ENCODE measurements around the gene PWWP2B. TPM values are rescaled to one million over a fixed set of nuclear protein-coding genes. Genes with fewer than 3 reads are reported as not detected.
A peak's percentile ranks its signal among the peaks of the same experiment; 100 is the strongest.

PWWP2B gene
- total RNA-seq, 5 donors from 2014 or later (not counting 1 experiment from before 2014, with no cell fraction given) = 11.5 to 15.3 (median 13.6) TPM

DNA sequence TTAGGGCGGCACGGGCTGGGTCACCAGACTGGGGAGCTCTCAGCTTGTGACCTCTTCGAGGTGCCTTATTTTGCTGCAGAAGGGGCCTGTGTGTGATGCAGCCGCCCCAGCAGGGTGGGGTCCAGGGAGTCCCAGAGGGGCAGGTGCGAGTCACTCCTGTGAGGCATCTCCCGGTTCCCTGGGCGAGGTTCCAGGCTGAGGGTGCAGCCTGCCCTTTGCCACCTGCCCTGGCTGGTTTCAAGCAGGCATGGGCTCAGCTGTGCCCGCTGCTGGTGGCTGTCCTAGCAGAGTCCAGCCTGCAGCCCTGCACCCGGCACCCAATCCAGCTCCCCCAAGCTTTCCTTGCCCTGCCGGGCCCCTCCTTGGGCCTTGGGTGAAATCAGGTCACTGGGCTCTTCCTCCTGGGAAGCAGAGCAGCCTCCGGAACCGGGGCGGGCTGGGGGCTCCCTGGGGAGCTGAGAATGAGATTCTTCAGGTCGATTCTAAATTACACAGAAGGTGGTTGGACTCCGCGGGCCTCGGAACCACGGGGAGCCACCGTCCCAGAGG is 64.8 kb downstream of the PWWP2B start:
- CTCF ChIA-PET = no interaction called here
- H3K9me3 Mint-ChIP-seq = no peaks in the 10 kb centered on the region
- no peaks in the 10 kb centered on the region for H3K36me3 Mint-ChIP-seq
- no peaks in the 10 kb centered on the region for H3K36me3 ChIP-seq (ENCODE audit: control insufficient read depth in 2 of 2, extremely low read depth in 1 of 2, insufficient read depth in 1 of 2, low read length in 1 of 2)
- no peak overlapping the region for H3K4me3 Mint-ChIP-seq
- WGBS (ENCODE audit: insufficient coverage) = 85% methylated on average over 14 of the region's 19 CpGs
- H3K4me1 Mint-ChIP-seq = peaks cover 2 to 5% (median 3%) of the 10 kb centered on the region in 3 donors
- H3K4me1 ChIP-seq (ENCODE audit: control insufficient read depth in 1 of 2, extremely low read depth in 1 of 2, insufficient read depth in 2 of 2, low read length in 2 of 2) = peaks cover 0 to 8% of the 10 kb centered on the region in 2 experiments
- no peak overlapping the region for H3K4me3 ChIP-seq (ENCODE audit: control insufficient read depth in 1 of 2, extremely low read depth in 1 of 2, low read length in 1 of 2)
- peaks cover 0 to 2% of the 10 kb centered on the region in 2 donors for H3K27me3 Mint-ChIP-seq
- ATAC-seq (replicated peaks in 1 of 4) (no peak), DNase-seq (no peak)
- H3K27ac Mint-ChIP-seq = no peak overlapping the region
- H3K27ac ChIP-seq (ENCODE audit: low read length) = no peak overlapping the region
- no peaks in the 10 kb centered on the region for H3K9me3 ChIP-seq
- H3K27me3 ChIP-seq (replicated peaks in 1 of 2; ENCODE audit: control insufficient read depth in 2 of 2, extremely low read depth in 1 of 2, insufficient read depth in 2 of 2, low read length in 1 of 2) = peaks cover 0 to 53% of the 10 kb centered on the region in 2 experiments
- POLR2A ChIA-PET = interaction anchor here in 1 of 2 donors (0.6 kb wide), 1 partner anchor 849 kb away, joined by 3 read pairs; no protein-coding TSS in a partner anchor

DNA sequence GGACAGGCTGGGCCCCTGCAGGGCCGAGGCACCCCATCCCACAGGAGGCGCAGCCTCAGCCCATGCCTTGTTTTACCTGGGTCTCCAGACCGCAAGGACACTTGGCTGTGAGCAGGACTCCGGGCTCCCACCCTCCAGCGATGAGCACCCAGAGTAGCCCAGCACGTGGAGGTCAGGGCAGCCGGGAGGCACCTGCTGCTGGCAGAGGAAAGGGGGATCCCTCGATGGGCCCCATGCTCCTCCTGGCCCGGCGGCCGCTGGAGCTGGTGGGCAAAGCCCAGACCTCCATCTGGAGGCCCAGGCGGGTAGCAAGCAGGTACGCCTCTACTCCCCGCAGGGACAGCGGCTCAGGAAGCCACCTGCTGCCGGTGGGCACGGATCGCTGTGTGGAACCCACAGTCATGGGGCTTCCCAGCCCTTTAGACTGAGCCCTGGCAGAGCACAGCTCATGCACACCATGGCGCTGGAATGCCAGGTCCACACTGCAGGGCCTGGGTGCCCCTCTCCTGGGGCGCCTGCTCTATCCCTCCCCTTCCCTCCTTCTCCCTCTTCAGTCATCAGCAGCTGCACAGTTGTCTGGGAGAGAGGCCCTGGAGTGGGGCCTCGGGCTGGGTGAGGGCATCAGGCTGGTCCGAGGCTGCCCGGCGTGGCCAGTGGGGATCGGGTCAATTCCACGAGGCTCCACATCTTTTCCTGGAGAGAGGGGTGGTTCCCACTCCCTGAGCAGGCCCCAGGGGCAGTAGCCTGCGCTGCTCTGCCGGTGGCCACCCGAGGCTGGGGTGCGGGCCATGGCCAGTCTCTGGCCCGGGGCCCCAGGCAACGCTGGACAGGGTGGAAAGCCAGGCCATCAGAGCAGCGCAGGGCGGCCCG is 65.7 kb downstream of the PWWP2B start:
- no peak overlapping the region for H3K4me3 Mint-ChIP-seq
- H3K9me3 Mint-ChIP-seq = no peaks in the 10 kb centered on the region
- Histone ChIP-seq H3K27me3 (replicated peaks in 1 of 2; ENCODE audit: control insufficient read depth in 2 of 2, extremely low read depth in 1 of 2, insufficient read depth in 2 of 2, low read length in 1 of 2) (peaks cover 0 to 53% of the 10 kb centered on the region in 2 experiments), H3K9me3 (no peaks in the 10 kb centered on the region), H3K4me3 (ENCODE audit: control insufficient read depth in 1 of 2, extremely low read depth in 1 of 2, low read length in 1 of 2) (no peak overlapping the region), H3K27ac (ENCODE audit: low read length) (no peak overlapping the region), H3K36me3 (ENCODE audit: control insufficient read depth in 2 of 2, extremely low read depth in 1 of 2, insufficient read depth in 1 of 2, low read length in 1 of 2) (no peaks in the 10 kb centered on the region), H3K4me1 (ENCODE audit: control insufficient read depth in 1 of 2, extremely low read depth in 1 of 2, insufficient read depth in 2 of 2, low read length in 2 of 2) (peaks cover 0 to 8% of the 10 kb centered on the region in 2 experiments)
- CTCF ChIA-PET = interaction anchor here in 1 of 2 donors (0.6 kb wide), 1 partner anchor 444 kb away, joined by 3 read pairs; no protein-coding TSS in a partner anchor
- H3K4me1 Mint-ChIP-seq = peaks cover 2 to 5% (median 3%) of the 10 kb centered on the region in 3 donors
- no peaks in the 10 kb centered on the region for H3K36me3 Mint-ChIP-seq
- H3K27me3 Mint-ChIP-seq = peaks cover 0 to 2% of the 10 kb centered on the region in 2 donors
- WGBS (ENCODE audit: insufficient coverage) = 91% methylated on average over 33 of the region's 35 CpGs
- POLR2A ChIA-PET = no interaction called here
- DNase-seq (no peak), ATAC-seq (replicated peaks in 1 of 4) (no peak)
- no peak overlapping the region for H3K27ac Mint-ChIP-seq

DNA sequence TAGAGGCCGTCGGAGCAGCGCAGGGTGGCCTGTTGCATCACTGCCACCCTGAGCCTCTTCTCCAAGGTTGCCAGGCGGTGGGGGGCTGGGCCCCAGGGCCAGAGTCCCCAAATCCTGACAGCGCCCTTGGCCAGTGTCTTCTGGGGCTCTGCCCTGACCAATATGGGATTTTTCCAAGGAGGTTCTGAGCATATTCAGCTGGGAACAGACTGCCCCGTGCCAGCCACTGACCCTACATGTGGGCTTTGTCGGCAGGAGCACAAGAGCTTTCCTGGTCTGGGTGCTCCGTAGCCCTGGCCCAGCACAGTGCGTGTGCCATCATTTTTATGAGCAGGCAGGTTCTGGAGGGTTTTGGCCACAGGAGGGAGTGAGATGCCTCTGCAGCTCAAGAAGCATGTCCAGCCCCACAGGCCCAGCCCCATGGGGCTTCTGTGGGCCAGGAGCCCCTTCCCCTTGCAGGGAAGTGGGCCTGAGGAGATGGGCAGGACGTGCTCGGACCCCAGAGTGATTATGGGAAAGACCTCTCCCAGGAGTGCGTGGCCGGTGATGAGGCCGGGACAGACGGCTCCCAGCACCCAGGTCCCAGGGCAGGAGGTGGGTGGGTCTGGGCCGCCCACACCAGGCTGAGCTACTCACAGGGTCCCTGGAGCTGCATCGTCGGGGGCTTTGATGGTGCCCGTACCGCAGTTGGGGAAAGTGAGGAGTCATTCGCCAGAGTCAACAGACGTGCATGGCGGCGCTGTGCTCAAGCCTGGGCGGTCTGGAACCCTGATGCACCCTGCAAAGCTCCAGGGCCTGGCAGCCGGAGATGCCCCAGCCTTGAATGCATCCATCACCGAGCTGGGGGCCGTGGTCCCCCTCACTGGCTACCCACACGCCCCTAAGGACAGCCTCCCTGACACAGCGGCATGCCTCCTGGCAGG is 66.6 kb downstream of the PWWP2B start:
- Mint-ChIP-seq H3K27me3 (peaks cover 0 to 2% of the 10 kb centered on the region in 2 donors), H3K4me3 (no peak overlapping the region), H3K4me1 (peaks cover under 1 to 4% (median 2%) of the 10 kb centered on the region in 3 donors), H3K9me3 (no peaks in the 10 kb centered on the region), H3K36me3 (no peaks in the 10 kb centered on the region), H3K27ac (no peak overlapping the region)
- H3K4me3 ChIP-seq (ENCODE audit: control insufficient read depth in 1 of 2, extremely low read depth in 1 of 2, low read length in 1 of 2) = no peak overlapping the region
- peaks cover 0 to 3% of the 10 kb centered on the region in 2 experiments for H3K4me1 ChIP-seq (ENCODE audit: control insufficient read depth in 1 of 2, extremely low read depth in 1 of 2, insufficient read depth in 2 of 2, low read length in 2 of 2)
- H3K27me3 ChIP-seq (replicated peaks in 1 of 2; ENCODE audit: control insufficient read depth in 2 of 2, extremely low read depth in 1 of 2, insufficient read depth in 2 of 2, low read length in 1 of 2) = peaks cover 0 to 45% of the 10 kb centered on the region in 2 experiments
- no peak for ATAC-seq (replicated peaks in 1 of 4)
- POLR2A ChIA-PET = no interaction called here
- CTCF ChIA-PET = no interaction called here
- no peaks in the 10 kb centered on the region for H3K9me3 ChIP-seq
- no peaks in the 10 kb centered on the region for H3K36me3 ChIP-seq (ENCODE audit: control insufficient read depth in 2 of 2, extremely low read depth in 1 of 2, insufficient read depth in 1 of 2, low read length in 1 of 2)
- no peak for DNase-seq
- no peak overlapping the region for H3K27ac ChIP-seq (ENCODE audit: low read length)
- WGBS (ENCODE audit: insufficient coverage) = 83% methylated on average over 30 of the region's 30 CpGs

GRCh38 chr10:132464256-132465192 is 67.5 kb downstream of the PWWP2B start:
- Mint-ChIP-seq H3K27me3 (no peaks in the 10 kb centered on the region), H3K36me3 (no peaks in the 10 kb centered on the region), H3K9me3 (no peaks in the 10 kb centered on the region), H3K27ac (no peak overlapping the region), H3K4me1 (no peaks in the 10 kb centered on the region), H3K4me3 (no peak overlapping the region)
- Histone ChIP-seq H3K36me3 (ENCODE audit: control insufficient read depth in 2 of 2, extremely low read depth in 1 of 2, insufficient read depth in 1 of 2, low read length in 1 of 2) (no peaks in the 10 kb centered on the region), H3K27me3 (replicated peaks in 1 of 2; ENCODE audit: control insufficient read depth in 2 of 2, extremely low read depth in 1 of 2, insufficient read depth in 2 of 2, low read length in 1 of 2) (peaks cover 0 to 41% of the 10 kb centered on the region in 2 experiments), H3K9me3 (no peaks in the 10 kb centered on the region), H3K27ac (ENCODE audit: low read length) (no peak overlapping the region), H3K4me3 (ENCODE audit: control insufficient read depth in 1 of 2, extremely low read depth in 1 of 2, low read length in 1 of 2) (no peak overlapping the region), H3K4me1 (ENCODE audit: control insufficient read depth in 1 of 2, extremely low read depth in 1 of 2, insufficient read depth in 2 of 2, low read length in 2 of 2) (no peaks in the 10 kb centered on the region)
- no peak for ATAC-seq (replicated peaks in 1 of 4)
- POLR2A ChIA-PET = no interaction called here
- DNase-seq = peak in 2 of 35 experiments; percentile 2 to 3
- WGBS (ENCODE audit: insufficient coverage) = 79% methylated on average over 20 of the region's 22 CpGs
- CTCF ChIA-PET = no interaction called here

DNA sequence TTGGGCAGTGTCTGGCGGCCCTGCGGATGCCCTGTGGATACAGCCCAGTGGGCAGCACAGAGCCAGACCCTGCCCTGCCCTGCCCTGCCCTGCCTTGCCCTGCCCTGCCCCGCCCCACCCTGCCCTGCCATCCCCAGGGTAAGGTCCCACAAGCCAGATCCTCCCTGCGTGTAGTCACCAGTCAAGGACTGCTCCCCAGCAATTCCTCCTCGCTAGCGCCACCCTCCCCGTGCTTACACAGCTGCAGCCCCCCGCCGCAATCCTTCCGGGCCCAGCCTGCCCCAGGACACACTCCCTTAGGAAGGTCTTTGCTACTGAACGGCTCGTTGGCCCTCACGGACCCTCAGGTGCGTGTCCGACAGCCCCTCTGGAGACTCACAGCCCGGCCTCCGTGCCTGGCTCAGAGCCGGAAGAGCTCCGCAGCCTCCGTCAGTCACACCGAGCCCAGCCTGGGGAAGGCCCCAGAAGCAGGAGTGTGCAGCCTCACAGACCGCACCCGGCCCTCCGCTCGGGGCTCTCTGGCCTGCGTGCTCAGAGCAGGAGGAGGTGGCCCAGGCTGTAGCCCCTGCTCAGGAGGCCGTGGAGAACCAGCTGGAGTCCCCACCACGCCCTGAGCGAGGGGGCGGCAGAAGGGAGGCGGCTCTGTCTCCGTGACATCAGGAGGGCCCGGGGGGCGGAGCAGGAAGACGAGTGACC is 68.3 kb downstream of the PWWP2B start:
- Histone ChIP-seq H3K27ac (ENCODE audit: low read length) (no peak overlapping the region), H3K36me3 (ENCODE audit: control insufficient read depth in 2 of 2, extremely low read depth in 1 of 2, insufficient read depth in 1 of 2, low read length in 1 of 2) (no peaks in the 10 kb centered on the region), H3K27me3 (replicated peaks in 1 of 2; ENCODE audit: control insufficient read depth in 2 of 2, extremely low read depth in 1 of 2, insufficient read depth in 2 of 2, low read length in 1 of 2) (peaks cover 0 to 41% of the 10 kb centered on the region in 2 experiments), H3K4me3 (ENCODE audit: control insufficient read depth in 1 of 2, extremely low read depth in 1 of 2, low read length in 1 of 2) (no peak overlapping the region), H3K4me1 (ENCODE audit: control insufficient read depth in 1 of 2, extremely low read depth in 1 of 2, insufficient read depth in 2 of 2, low read length in 2 of 2) (no peaks in the 10 kb centered on the region), H3K9me3 (no peaks in the 10 kb centered on the region)
- 91% methylated on average over 33 of the region's 35 CpGs for WGBS (ENCODE audit: insufficient coverage)
- no peak for ATAC-seq (replicated peaks in 1 of 4)
- ChIA-PET CTCF (no interaction called here), POLR2A (no interaction called here)
- Mint-ChIP-seq H3K27me3 (no peaks in the 10 kb centered on the region), H3K36me3 (no peaks in the 10 kb centered on the region), H3K4me1 (no peaks in the 10 kb centered on the region), H3K27ac (no peak overlapping the region), H3K9me3 (no peaks in the 10 kb centered on the region), H3K4me3 (no peak overlapping the region)
- peak in 2 of 35 experiments; percentile 1 to 2 for DNase-seq

Data from T-cell (primary cell).